ENCODE measurements around the gene PCDHA2. TPM values are rescaled to one million over a fixed set of nuclear protein-coding genes. Genes with fewer than 3 reads are reported as not detected.
"Not testable (repeated sequence)": the region's sequence is repeated elsewhere in the genome, so short reads cannot be mapped to it uniquely, and the experiment has no call there.

The PCDHA2 gene
- polyA plus RNA-seq, 1 experiment: not detected

DNA sequence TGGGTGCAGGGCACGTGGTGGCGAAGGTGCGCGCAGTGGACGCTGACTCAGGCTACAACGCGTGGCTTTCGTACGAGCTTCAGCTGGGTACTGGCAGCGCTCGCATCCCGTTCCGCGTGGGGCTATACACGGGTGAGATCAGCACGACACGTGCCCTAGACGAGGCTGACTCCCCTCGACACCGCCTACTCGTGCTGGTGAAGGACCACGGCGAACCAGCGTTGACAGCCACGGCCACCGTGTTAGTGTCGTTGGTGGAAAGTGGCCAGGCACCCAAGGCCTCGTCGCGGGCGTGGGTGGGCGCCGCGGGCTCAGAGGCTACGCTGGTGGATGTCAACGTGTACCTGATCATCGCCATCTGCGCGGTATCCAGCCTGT, 2.1 kb downstream of the PCDHA2 start:
- no peak for TF ChIP-seq CTCF (IDR thresholded peaks at IDR 0.05; ENCODE audit: insufficient read depth, low read depth, low read length)
- Histone ChIP-seq H3K4me3 (ENCODE audit: low read depth, low read length) (no peak overlapping the region), H3K36me3 (ENCODE audit: control insufficient read depth, insufficient read depth, low read length) (no peaks in the 10 kb centered on the region), H3K27me3 (ENCODE audit: control insufficient read depth, insufficient read depth, low read length) (no peaks in the 10 kb centered on the region)
- no peak for DNase-seq (ENCODE audit: low read depth)
- POLR2A ChIA-PET: no interaction called here
- CTCF ChIA-PET: no interaction called here

DNA sequence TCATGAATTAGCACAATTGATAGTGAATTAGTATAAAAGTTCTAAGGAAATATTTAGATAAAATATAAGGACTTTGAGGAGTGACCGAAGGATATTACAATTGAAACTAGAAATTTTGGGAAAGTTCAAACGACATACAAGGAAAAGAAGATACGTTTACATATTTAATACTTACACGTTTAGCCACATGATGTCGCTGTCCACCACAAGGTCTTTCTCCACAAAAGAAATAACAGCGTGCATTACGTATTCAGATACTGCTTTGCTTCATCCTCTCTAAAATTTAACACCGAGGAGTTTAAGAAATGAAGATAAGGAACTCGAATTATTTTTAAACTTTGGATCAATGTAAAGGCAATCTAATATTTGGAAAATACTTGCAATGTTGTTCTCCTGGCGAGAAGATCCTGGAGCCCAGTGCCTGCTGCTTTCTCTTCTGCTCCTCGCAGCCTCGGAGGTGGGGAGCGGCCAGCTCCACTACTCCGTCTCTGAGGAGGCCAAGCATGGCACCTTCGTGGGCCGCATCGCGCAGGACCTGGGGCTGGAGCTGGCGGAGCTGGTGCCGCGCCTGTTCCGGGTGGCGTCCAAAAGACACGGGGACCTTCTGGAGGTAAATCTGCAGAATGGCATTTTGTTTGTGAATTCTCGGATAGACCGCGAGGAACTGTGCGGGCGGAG, 6.3 kb downstream of the PCDHA2 start, which contains the start of gene PCDHA3:
PCDHA3 (plus strand) TSS at position 242 of the 678 bp plus-strand sequence.
- Histone ChIP-seq H3K27me3 (ENCODE audit: control insufficient read depth, insufficient read depth, low read length) (no peaks in the 10 kb centered on the region), H3K4me3 (ENCODE audit: low read depth, low read length) (peak within 1 kb of the TSS; percentile 19; the same call in 1 of the 2 replicates), H3K36me3 (ENCODE audit: control insufficient read depth, insufficient read depth, low read length) (no peaks in the 10 kb centered on the region)
- POLR2A ChIA-PET: no interaction called here
- peak; percentile 31; the same call in 1 of the 2 replicates for TF ChIP-seq CTCF (IDR thresholded peaks at IDR 0.05; ENCODE audit: insufficient read depth, low read depth, low read length)
- DNase-seq (ENCODE audit: low read depth): no peak
- CTCF ChIA-PET: interaction anchor here (0.7 to 1.9 kb wide), 3 partner anchors 11 to 51 kb away, joined by 3 to 4 read pairs (median 3); no protein-coding TSS in a partner anchor

DNA sequence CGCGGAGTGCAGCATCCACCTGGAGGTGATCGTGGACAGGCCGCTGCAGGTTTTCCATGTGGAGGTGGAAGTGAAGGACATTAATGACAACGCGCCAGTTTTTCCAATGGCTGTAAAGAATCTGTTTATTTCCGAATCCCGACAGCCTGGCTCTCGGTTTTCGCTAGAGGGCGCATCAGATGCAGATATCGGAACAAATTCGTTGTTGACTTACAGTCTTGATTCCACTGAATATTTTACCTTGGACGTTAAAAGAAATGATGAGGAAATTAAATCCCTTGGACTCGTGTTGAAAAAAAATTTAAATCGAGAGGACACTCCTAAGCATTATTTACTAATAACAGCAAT, 6.8 kb downstream of the PCDHA2 start:
- peak overlapping the region; percentile 19; the same call in 1 of the 2 replicates for H3K4me3 ChIP-seq (ENCODE audit: low read depth, low read length)
- peak; percentile 38 for TF ChIP-seq CTCF (IDR thresholded peaks at IDR 0.05; ENCODE audit: insufficient read depth, low read depth, low read length)
- ChIA-PET CTCF (interaction anchor here (0.7 to 1.9 kb wide), 3 partner anchors 10 to 50 kb away, joined by 3 to 4 read pairs (median 3); no protein-coding TSS in a partner anchor), POLR2A (no interaction called here)
- H3K36me3 ChIP-seq (ENCODE audit: control insufficient read depth, insufficient read depth, low read length): no peaks in the 10 kb centered on the region
- H3K27me3 ChIP-seq (ENCODE audit: control insufficient read depth, insufficient read depth, low read length): no peaks in the 10 kb centered on the region
- DNase-seq (ENCODE audit: low read depth): no peak

GRCh38 chr5:140802381-140802780, 7.7 kb downstream of the PCDHA2 start:
- DNase-seq (ENCODE audit: low read depth); POLR2A ChIA-PET; H3K36me3 ChIP-seq (ENCODE audit: control insufficient read depth, insufficient read depth, low read length); H3K4me3 ChIP-seq (ENCODE audit: low read depth, low read length); H3K27me3 ChIP-seq (ENCODE audit: control insufficient read depth, insufficient read depth, low read length): not testable (repeated sequence)
- CTCF ChIA-PET: interaction anchor here (1.9 kb wide), 1 partner anchor 10 kb away, joined by 4 read pairs; no protein-coding TSS in a partner anchor

- Histone ChIP-seq H3K36me3 (ENCODE audit: control insufficient read depth, insufficient read depth, low read length) (no peaks in the 10 kb centered on the region), H3K27me3 (ENCODE audit: control insufficient read depth, insufficient read depth, low read length) (no peaks in the 10 kb centered on the region), H3K4me3 (ENCODE audit: low read depth, low read length) (no peak overlapping the region)
- TF ChIP-seq CTCF (IDR thresholded peaks at IDR 0.05; ENCODE audit: insufficient read depth, low read depth, low read length): no peak
- no peak for DNase-seq (ENCODE audit: low read depth)
- ChIA-PET CTCF (interaction anchor here (1.9 kb wide), 1 partner anchor 9 kb away, joined by 4 read pairs; no protein-coding TSS in a partner anchor), POLR2A (no interaction called here)
Observed at GRCh38 chr5:140802781-140803271, 8.2 kb downstream of the PCDHA2 start.

Measured in BJ (cell line).